Keratinocyte (primary cell): ENCODE results near the gene SDK2.

Experiments
- EZH2 ChIP-seq: IDR thresholded peaks from one replicate; pipeline ENCODE4 v1.6.1; 2012; ENCODE audit warnings: inconsistent platforms, mild to moderate bottlenecking, low read length, moderate library complexity
- TF ChIP-seq, protein P1 (sequence below), 3 experiments: IDR thresholded peaks in 1 of 3; conservative IDR thresholded peaks in 1 of 3; optimal IDR thresholded peaks in 1 of 3; 2 replicates in 2 of 3; 3 replicates in 1 of 3; pipeline versions ENCODE3 to v1.5.1; 2011; ENCODE audit warnings: low read length in 3 of 3, mild to moderate bottlenecking in 3 of 3, moderate library complexity in 2 of 3, control low read depth in 1 of 3, inconsistent platforms in 1 of 3; ENCODE audit not compliant: insufficient read depth in 2 of 3; ENCODE audit errors: extremely low read depth in 1 of 3

DNA sequence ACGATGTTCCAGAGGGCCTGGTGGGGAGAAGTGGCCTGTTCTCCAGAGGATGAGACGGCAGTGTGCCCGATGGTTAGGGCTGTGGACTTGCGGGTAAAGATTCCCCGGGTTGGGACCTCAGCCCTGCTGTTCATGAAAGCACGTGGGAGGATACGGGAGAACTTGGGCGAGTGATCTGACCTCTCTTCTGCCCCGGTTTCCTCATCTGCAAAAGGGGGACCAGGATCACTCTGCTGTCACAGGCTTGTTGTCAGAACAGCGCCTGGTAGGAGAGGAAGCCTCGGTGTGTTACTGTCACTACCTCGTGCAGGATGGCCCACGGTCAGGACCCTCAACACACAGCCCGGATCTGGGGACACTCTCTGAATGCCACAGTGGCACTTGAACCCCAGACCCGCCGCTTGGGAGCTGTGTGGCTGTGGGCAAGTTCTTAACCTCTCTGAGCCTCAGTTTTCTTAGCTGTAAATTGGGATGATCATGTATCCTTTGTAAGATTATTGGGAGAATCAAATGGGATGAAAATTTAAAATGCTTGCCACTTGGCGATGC, 246.9 kb downstream of the SDK2 start:
- TF ChIP-seq, protein P1, sequence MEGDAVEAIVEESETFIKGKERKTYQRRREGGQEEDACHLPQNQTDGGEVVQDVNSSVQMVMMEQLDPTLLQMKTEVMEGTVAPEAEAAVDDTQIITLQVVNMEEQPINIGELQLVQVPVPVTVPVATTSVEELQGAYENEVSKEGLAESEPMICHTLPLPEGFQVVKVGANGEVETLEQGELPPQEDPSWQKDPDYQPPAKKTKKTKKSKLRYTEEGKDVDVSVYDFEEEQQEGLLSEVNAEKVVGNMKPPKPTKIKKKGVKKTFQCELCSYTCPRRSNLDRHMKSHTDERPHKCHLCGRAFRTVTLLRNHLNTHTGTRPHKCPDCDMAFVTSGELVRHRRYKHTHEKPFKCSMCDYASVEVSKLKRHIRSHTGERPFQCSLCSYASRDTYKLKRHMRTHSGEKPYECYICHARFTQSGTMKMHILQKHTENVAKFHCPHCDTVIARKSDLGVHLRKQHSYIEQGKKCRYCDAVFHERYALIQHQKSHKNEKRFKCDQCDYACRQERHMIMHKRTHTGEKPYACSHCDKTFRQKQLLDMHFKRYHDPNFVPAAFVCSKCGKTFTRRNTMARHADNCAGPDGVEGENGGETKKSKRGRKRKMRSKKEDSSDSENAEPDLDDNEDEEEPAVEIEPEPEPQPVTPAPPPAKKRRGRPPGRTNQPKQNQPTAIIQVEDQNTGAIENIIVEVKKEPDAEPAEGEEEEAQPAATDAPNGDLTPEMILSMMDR (optimal IDR thresholded peaks at IDR 0.05 in 1 of 3, IDR thresholded peaks at IDR 0.05 in 1 of 3, conservative IDR thresholded peaks at IDR 0.05 in 1 of 3; ENCODE audit: extremely low read depth in 1 of 3, insufficient read depth in 2 of 3, low read length in 3 of 3), result no peak
- no peak for TF ChIP-seq EZH2
